ENCODE data around the gene WNT9B.

DNA sequence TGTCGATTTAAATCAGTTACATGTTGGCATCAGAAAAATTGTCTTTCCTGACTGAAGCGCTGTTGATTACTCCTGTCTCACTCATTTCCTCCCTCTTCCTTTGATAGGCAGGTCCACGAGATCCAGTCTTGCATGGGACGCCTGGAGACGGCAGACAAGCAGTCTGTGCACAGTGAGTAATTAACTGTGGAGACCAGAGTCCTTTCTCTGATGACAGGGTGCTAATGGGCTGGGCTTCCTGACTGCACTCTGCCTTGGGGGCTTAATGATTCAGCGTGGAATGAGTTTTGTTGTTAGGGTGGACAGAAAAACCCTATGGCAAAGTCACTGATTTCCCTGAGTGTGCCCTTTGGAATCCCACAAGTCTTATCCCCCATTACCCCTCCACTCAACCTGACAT is 78.0 kb downstream of the WNT9B start:
- TF ChIP-seq, protein P1, sequence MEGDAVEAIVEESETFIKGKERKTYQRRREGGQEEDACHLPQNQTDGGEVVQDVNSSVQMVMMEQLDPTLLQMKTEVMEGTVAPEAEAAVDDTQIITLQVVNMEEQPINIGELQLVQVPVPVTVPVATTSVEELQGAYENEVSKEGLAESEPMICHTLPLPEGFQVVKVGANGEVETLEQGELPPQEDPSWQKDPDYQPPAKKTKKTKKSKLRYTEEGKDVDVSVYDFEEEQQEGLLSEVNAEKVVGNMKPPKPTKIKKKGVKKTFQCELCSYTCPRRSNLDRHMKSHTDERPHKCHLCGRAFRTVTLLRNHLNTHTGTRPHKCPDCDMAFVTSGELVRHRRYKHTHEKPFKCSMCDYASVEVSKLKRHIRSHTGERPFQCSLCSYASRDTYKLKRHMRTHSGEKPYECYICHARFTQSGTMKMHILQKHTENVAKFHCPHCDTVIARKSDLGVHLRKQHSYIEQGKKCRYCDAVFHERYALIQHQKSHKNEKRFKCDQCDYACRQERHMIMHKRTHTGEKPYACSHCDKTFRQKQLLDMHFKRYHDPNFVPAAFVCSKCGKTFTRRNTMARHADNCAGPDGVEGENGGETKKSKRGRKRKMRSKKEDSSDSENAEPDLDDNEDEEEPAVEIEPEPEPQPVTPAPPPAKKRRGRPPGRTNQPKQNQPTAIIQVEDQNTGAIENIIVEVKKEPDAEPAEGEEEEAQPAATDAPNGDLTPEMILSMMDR (IDR thresholded peaks at IDR 0.05), result no peak
- no peak for TF ChIP-seq POLR2A (IDR thresholded peaks at IDR 0.05)
